ENCODE data around the gene RPEL1. TPM values are rescaled to one million over a fixed set of nuclear protein-coding genes. Genes with fewer than 3 reads are reported as not detected.
A peak's percentile ranks its signal among the peaks of the same experiment; 100 is the strongest.

RPEL1 gene
- total and polyA plus RNA-seq, 7 donors, result 0.01 TPM; not detected in 6

- H3K27me3 ChIP-seq (ENCODE audit: insufficient read depth in 3 of 3, low read length in 2 of 3), result no peaks in the 10 kb centered on the region
- peaks cover 8% of the 10 kb centered on the region for H3K9me3 ChIP-seq
- no peak overlapping the region for H3K4me3 ChIP-seq
- H3K4me1 ChIP-seq, result peaks cover 24% of the 10 kb centered on the region
- H3K27ac ChIP-seq, result no peak overlapping the region
- TF ChIP-seq, protein P1, sequence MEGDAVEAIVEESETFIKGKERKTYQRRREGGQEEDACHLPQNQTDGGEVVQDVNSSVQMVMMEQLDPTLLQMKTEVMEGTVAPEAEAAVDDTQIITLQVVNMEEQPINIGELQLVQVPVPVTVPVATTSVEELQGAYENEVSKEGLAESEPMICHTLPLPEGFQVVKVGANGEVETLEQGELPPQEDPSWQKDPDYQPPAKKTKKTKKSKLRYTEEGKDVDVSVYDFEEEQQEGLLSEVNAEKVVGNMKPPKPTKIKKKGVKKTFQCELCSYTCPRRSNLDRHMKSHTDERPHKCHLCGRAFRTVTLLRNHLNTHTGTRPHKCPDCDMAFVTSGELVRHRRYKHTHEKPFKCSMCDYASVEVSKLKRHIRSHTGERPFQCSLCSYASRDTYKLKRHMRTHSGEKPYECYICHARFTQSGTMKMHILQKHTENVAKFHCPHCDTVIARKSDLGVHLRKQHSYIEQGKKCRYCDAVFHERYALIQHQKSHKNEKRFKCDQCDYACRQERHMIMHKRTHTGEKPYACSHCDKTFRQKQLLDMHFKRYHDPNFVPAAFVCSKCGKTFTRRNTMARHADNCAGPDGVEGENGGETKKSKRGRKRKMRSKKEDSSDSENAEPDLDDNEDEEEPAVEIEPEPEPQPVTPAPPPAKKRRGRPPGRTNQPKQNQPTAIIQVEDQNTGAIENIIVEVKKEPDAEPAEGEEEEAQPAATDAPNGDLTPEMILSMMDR (IDR thresholded peaks at IDR 0.05), result no peak
- H3K36me3 ChIP-seq (ENCODE audit: insufficient read depth in 1 of 2, low read depth in 1 of 2), result no peaks in the 10 kb centered on the region
- intact Hi-C loops (cut with DNase I), result no loop called here
- no peak for DNase-seq
- ATAC-seq, result no peak
Measured at GRCh38 chr10:103225939-103226338, 19.7 kb upstream of the RPEL1 start.

- no peaks in the 10 kb centered on the region for H3K36me3 ChIP-seq (ENCODE audit: insufficient read depth in 1 of 2, low read depth in 1 of 2)
- 42 to 65% (median 47%) methylated on average over 1 of the region's 1 CpG for WGBS, 3 donors
- H3K9me3 ChIP-seq, result peaks cover 8% of the 10 kb centered on the region
- peaks cover 27% of the 10 kb centered on the region for H3K4me1 ChIP-seq
- intact Hi-C loops (cut with DNase I), result no loop called here
- no peaks in the 10 kb centered on the region for H3K27me3 ChIP-seq (ENCODE audit: insufficient read depth in 3 of 3, low read length in 2 of 3)
- no peak overlapping the region for H3K4me3 ChIP-seq
- TF ChIP-seq, protein P1 (IDR thresholded peaks at IDR 0.05), result no peak
- DNase-seq, result no peak
- H3K27ac ChIP-seq, result peak overlapping the region; percentile 89
- ATAC-seq, result no peak
Measured at GRCh38 chr10:103227416-103227815, 18.3 kb upstream of the RPEL1 start.

- 14 to 17% (median 16%) methylated on average over 4 of the region's 4 CpGs for WGBS, 3 donors
- H3K27me3 ChIP-seq (ENCODE audit: insufficient read depth in 3 of 3, low read length in 2 of 3), result no peaks in the 10 kb centered on the region
- intact Hi-C loops (cut with DNase I), result loop anchor here in 1 of 2 donors (2.0 kb wide), 1 partner anchor 46 kb away; no protein-coding TSS in a partner anchor
- peak in 3 of 4 donors; percentile 62 to 69 (median 62) for ATAC-seq
- peaks cover 27% of the 10 kb centered on the region for H3K4me1 ChIP-seq
- H3K9me3 ChIP-seq, result no peaks in the 10 kb centered on the region
- H3K4me3 ChIP-seq, result no peak overlapping the region
- peak overlapping the region; percentile 89 for H3K27ac ChIP-seq
- no peaks in the 10 kb centered on the region for H3K36me3 ChIP-seq (ENCODE audit: insufficient read depth in 1 of 2, low read depth in 1 of 2)
- TF ChIP-seq, protein P1 (IDR thresholded peaks at IDR 0.05), result no peak
- DNase-seq, result no peak
Measured at GRCh38 chr10:103231047-103231551, 14.6 kb upstream of the RPEL1 start.

- H3K9me3 ChIP-seq, result no peaks in the 10 kb centered on the region
- WGBS, 3 donors, result 44 to 61% (median 60%) methylated on average over 3 of the region's 3 CpGs
- H3K4me3 ChIP-seq, result no peak overlapping the region
- no peaks in the 10 kb centered on the region for H3K27me3 ChIP-seq (ENCODE audit: insufficient read depth in 3 of 3, low read length in 2 of 3)
- ATAC-seq, result no peak
- intact Hi-C loops (cut with DNase I), result no loop called here
- TF ChIP-seq, protein P1 (IDR thresholded peaks at IDR 0.05), result no peak
- H3K4me1 ChIP-seq, result peaks cover 21% of the 10 kb centered on the region
- peak overlapping the region; percentile 89 for H3K27ac ChIP-seq
- H3K36me3 ChIP-seq (ENCODE audit: insufficient read depth in 1 of 2, low read depth in 1 of 2), result no peaks in the 10 kb centered on the region
- no peak for DNase-seq
Measured at GRCh38 chr10:103232131-103232673, 13.5 kb upstream of the RPEL1 start.
